ENCODE data around the gene TOM1.

GRCh38 chr22:35380013-35380412 is 80.3 kb downstream of the TOM1 start:
- TF ChIP-seq REST (IDR thresholded peaks at IDR 0.05; ENCODE audit: low read depth) (no peak), TEAD4 (IDR thresholded peaks at IDR 0.05) (no peak), ZBTB7A (IDR thresholded peaks at IDR 0.05; ENCODE audit: low read depth) (no peak), EGR1 (IDR thresholded peaks at IDR 0.05) (no peak), TCF12 (IDR thresholded peaks at IDR 0.05; ENCODE audit: low read depth) (no peak), EP300 (IDR thresholded peaks at IDR 0.05; ENCODE audit: borderline replicate concordance) (no peak), RAD21 (IDR thresholded peaks at IDR 0.05; ENCODE audit: low read depth) (no peak), MAX (IDR thresholded peaks at IDR 0.05) (no peak), CEBPB (IDR thresholded peaks at IDR 0.05) (no peak), TAF1 (IDR thresholded peaks at IDR 0.05; ENCODE audit: low read depth) (no peak), CREB1 (IDR thresholded peaks at IDR 0.05; ENCODE audit: low read depth) (no peak), FOXM1 (IDR thresholded peaks at IDR 0.05; ENCODE audit: borderline replicate concordance, low read depth) (no peak), YY1 (IDR thresholded peaks at IDR 0.05; ENCODE audit: low read depth) (no peak)
